HUES64 (cell line): ENCODE measurements around the gene COQ9.
"Not testable (repeated sequence)": the region's sequence is repeated elsewhere in the genome, so short reads cannot be mapped to it uniquely, and the experiment has no call there.

Experiments
- H3K27ac ChIP-seq: 2 replicates; pipeline ENCODE4 v1.7.0; 2013; ENCODE audit warnings: low read depth, low read length, inconsistent platforms
- H3K27me3 ChIP-seq: 2 replicates; pipeline ENCODE4 v1.6.1; 2013; ENCODE audit warnings: mild to moderate bottlenecking, low read length; ENCODE audit not compliant: insufficient read depth
- H3K36me3 ChIP-seq: 2 replicates; pipeline ENCODE4 v1.6.1; 2013; ENCODE audit warnings: mild to moderate bottlenecking, low read length; ENCODE audit not compliant: insufficient read depth
- H3K4me1 ChIP-seq: 2 replicates; pipeline ENCODE4 v1.6.1; 2013; ENCODE audit warnings: mild to moderate bottlenecking, low read length, moderate library complexity; ENCODE audit not compliant: insufficient read depth
- H3K4me3 ChIP-seq: 2 replicates; pipeline ENCODE4 v1.5.1; 2013; ENCODE audit warnings: mild to moderate bottlenecking, low read length, moderate library complexity
- H3K9ac ChIP-seq: 2 replicates; pipeline ENCODE4 v1.6.1; 2013; ENCODE audit warnings: mild to moderate bottlenecking, low read depth, low read length
- H3K9me3 ChIP-seq: 2 replicates; pipeline ENCODE4 v1.6.1; 2013; ENCODE audit warnings: low read depth, low read length; ENCODE audit not compliant: insufficient read depth
- WGBS: fragments of 150-250, 120-280 bp; methylation state at CpG from one replicate; pipeline ENCODE4 v1.1.7; 2013; ENCODE audit warnings: missing lambda C conversion rate; 5-methylcytosine and 5-hydroxymethylcytosine counted together

The COQ9 gene

DNA sequence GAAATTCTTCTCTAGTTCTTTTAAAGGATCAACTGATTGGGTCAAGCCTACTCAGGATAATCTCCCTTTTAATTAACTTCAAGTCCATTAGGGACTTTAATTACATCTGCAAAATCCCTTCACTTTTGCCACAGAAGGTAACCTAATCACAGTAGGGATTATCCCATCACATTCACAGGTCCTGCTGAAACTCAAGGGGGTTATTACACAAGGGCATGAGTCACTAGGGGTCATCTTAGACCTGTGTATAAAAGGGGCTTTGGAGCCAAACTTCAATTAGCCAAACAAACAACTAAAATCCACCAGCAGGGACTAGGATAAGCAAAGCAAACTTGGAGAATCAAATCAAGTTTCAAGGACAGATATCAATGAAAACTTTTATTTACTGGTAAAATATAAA, 19.5 kb upstream of the COQ9 start:
- H3K4me3 ChIP-seq: no peak overlapping the region
- no peaks in the 10 kb centered on the region for H3K9me3 ChIP-seq
- no peak overlapping the region for H3K27ac ChIP-seq
- no peaks in the 10 kb centered on the region for H3K27me3 ChIP-seq
- H3K9ac ChIP-seq: no peak overlapping the region
- no peaks in the 10 kb centered on the region for H3K4me1 ChIP-seq
- H3K36me3 ChIP-seq: peaks cover 60% of the 10 kb centered on the region

DNA sequence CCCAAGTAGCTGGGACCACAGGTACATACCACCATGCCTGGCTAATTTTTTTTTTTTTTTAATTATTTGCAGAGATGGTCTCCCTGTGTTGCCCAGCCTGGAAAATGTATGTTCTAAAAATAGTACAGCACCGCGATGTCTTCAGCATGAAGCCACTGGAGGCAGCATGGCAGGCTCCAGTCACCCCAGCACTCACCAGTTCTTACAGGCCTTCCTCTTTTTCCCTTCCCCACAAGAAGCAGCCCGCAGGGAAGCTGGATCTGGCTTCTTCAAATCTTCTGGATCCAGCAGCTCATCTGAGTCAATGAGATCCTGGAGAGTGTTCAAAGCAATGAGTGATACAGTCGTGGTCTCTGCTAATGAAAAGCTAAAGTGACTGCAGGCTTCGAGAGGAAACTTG, 16.3 kb upstream of the COQ9 start:
- WGBS: 93% methylated on average over 5 of the region's 5 CpGs
- Histone ChIP-seq H3K4me1 (no peaks in the 10 kb centered on the region), H3K27ac (no peak overlapping the region), H3K27me3 (no peaks in the 10 kb centered on the region), H3K9me3 (no peaks in the 10 kb centered on the region), H3K36me3 (peaks cover 91% of the 10 kb centered on the region), H3K4me3 (no peak overlapping the region), H3K9ac (no peak overlapping the region)

DNA sequence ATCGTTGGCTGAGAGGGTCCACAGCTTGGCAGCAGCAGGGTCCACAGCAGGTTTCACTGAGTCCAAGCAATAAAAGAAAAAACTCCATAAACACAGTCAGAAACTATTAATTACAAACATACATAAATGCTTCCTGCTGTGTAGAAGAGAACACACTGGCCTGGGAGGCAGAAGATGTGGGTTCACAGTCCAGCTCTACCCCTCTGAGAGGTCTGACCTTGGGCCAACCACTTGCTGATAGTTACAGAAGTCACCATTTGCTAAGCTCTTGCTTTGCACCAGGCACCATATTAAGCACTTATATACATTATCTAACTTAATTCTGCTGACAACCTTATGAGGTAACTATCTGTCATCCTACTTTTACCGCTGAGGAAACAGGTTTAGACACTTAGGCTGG, 14.8 kb upstream of the COQ9 start:
- no peaks in the 10 kb centered on the region for H3K4me1 ChIP-seq
- no peak overlapping the region for H3K4me3 ChIP-seq
- no peak overlapping the region for H3K27ac ChIP-seq
- 94% methylated on average over 2 of the region's 2 CpGs for WGBS
- H3K36me3 ChIP-seq: peaks cover 94% of the 10 kb centered on the region
- no peaks in the 10 kb centered on the region for H3K27me3 ChIP-seq
- no peak overlapping the region for H3K9ac ChIP-seq
- no peaks in the 10 kb centered on the region for H3K9me3 ChIP-seq

DNA sequence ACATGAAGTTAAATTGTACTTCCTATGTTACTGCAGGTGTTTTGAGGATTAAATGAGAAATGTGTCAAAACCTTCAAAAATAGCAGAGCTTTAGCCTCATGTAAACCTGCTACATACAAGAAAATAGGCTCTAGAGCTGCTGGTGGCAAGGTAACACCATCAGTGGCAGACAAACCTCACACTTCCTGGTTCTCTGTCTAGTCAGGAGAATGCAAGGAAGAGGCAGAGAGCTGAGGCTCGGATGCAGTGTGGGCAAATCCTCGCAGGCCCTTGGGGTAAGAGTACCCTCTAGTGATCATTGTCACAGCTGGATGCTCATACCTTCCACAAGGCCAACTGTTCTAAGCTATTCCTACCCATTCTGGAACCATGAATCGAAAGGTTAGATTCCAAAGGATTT, 14.3 kb upstream of the COQ9 start:
- 95% methylated on average over 3 of the region's 3 CpGs for WGBS
- Histone ChIP-seq H3K36me3 (peaks cover 95% of the 10 kb centered on the region), H3K4me1 (no peaks in the 10 kb centered on the region)

DNA sequence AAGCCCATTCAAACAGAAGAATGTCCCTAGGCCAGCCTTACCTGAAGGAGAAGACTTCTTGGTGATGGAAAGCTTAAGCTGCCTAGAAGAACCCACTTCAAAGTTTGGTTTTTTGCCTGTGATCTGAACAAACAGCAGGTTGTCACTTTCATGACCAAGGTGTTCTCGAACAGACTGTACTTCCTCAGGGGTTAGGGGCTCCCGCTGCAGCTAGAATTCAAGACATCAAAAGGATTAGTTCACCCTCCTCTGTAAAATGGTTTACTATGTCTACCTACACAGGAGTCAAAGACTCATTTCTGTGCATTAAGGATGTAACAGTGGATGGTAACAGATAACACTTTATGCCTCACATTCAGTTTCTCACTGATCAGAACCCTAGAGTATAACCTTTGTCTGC, 13.3 kb upstream of the COQ9 start:
- Histone ChIP-seq H3K27me3 (no peaks in the 10 kb centered on the region), H3K4me1 (no peaks in the 10 kb centered on the region), H3K9me3 (no peaks in the 10 kb centered on the region), H3K9ac (no peak overlapping the region), H3K27ac (no peak overlapping the region), H3K4me3 (no peak overlapping the region), H3K36me3 (peaks cover 95% of the 10 kb centered on the region)
- WGBS: 93% methylated on average over 2 of the region's 2 CpGs

More for the DNA sequence above, 14.3 kb upstream of the COQ9 start:
- Histone ChIP-seq H3K9ac (no peak overlapping the region), H3K4me3 (no peak overlapping the region), H3K27me3 (no peaks in the 10 kb centered on the region), H3K27ac (no peak overlapping the region), H3K9me3 (no peaks in the 10 kb centered on the region)

DNA sequence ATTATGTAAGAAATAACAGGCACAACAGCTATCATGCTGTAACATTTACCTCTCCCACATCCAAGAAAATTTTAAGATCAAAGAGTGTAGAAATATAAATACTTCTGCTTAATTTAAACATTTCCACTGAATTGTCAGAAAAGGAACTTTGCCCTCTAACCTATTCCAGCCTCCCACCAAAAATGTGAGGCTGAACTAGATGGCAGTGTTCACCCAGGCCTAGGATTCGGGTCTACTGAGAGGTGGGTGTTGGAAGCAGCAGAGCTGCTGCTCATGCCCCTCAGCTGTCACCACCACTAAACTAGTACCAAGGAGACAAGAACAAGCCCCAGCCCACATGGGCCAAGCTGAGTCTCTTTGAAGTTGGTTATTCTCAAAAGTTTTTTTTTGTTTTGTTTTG, 11.4 kb upstream of the COQ9 start:
- 100% methylated on average over 1 of the region's 1 CpG for WGBS
- no peak overlapping the region for H3K4me3 ChIP-seq
- H3K27ac ChIP-seq: no peak overlapping the region
- H3K4me1 ChIP-seq: no peaks in the 10 kb centered on the region
- H3K36me3 ChIP-seq: peaks cover 96% of the 10 kb centered on the region
- no peaks in the 10 kb centered on the region for H3K27me3 ChIP-seq
- H3K9ac ChIP-seq: no peak overlapping the region
- 0 out of 2 replicates have a peak, but pooled peaks cover 5% of the 10 kb centered on the region for H3K9me3 ChIP-seq

DNA sequence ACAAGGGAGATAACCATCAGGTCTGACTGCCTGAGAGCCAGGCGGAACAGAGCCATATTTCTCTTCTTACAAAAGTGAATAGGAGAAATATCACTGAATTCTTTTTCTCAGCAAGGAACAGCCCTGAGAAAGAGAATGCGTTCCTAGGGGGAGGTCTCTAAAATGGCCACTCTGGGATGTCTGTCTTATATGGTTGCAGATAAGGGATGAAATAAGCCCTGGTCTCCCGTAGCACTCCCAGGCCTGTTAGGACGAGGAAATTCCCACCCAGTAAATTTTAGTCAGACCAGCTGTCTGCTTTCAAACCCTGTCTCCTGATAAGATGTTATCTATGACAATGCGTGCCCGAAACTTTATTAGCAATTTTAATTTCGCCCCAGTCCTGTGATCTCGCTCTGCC, 7.3 kb upstream of the COQ9 start:
- H3K36me3 ChIP-seq: peaks cover 65% of the 10 kb centered on the region
- H3K4me1 ChIP-seq, H3K27ac ChIP-seq, H3K4me3 ChIP-seq, H3K27me3 ChIP-seq, H3K9ac ChIP-seq: not testable (repeated sequence)
- WGBS: 96% methylated on average over 7 of the region's 8 CpGs
- H3K9me3 ChIP-seq: peaks cover 13% of the 10 kb centered on the region; the same call in 1 of the 2 replicates

DNA sequence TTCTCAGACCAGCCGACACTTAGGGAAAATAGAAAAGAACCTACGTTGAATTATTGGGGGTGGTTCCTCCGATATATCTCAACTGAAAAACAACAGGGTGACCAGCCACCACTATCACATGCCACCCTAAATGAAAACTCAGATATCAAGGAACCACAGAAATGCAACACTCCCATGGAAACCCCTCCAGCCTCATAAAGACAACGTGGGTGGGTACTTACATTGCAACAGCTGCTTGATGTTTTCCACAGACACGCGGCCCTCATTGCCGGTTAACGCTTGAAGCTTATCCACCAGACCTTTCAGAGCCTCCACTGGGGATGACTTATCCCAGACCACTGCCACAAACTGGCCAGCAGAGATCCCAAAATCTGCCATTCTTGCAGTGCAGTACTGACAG, 6.7 kb upstream of the COQ9 start:
- 98% methylated on average over 8 of the region's 8 CpGs for WGBS
- peaks cover 59% of the 10 kb centered on the region for H3K36me3 ChIP-seq
- H3K4me1 ChIP-seq: not testable (repeated sequence)

DNA sequence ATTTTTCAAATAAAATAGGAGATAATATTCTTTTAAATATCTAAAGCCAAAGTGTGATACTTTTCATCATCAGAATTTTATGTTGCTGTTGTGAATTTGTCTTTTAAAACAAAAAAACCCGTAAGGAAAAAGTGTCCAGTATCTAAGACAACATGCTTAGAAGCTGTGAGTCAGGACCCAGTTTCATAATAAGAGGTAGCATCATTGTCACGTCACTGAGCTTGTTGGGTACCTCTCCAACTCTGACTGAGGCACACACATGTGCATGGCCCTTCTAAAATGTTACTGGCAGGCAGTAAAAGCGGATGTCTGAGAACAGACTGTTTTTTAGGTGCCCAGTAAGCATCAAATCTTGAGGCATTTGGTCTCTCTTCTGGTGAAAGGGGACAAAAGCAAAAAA, 2.6 kb upstream of the COQ9 start:
- WGBS: 93% methylated on average over 3 of the region's 3 CpGs
- Histone ChIP-seq H3K36me3 (peaks cover 20% of the 10 kb centered on the region), H3K9ac (no peak overlapping the region), H3K4me1 (no peaks in the 10 kb centered on the region; the same call in 1 of the 2 replicates), H3K4me3 (no peak overlapping the region), H3K27me3 (no peaks in the 10 kb centered on the region), H3K9me3 (peaks cover 13% of the 10 kb centered on the region; the same call in 1 of the 2 replicates), H3K27ac (no peak overlapping the region)

More for the DNA sequence above, 6.7 kb upstream of the COQ9 start:
- not testable (repeated sequence) for H3K27ac ChIP-seq, H3K4me3 ChIP-seq, H3K9ac ChIP-seq, H3K27me3 ChIP-seq
- peaks cover 13% of the 10 kb centered on the region; the same call in 1 of the 2 replicates for H3K9me3 ChIP-seq

DNA sequence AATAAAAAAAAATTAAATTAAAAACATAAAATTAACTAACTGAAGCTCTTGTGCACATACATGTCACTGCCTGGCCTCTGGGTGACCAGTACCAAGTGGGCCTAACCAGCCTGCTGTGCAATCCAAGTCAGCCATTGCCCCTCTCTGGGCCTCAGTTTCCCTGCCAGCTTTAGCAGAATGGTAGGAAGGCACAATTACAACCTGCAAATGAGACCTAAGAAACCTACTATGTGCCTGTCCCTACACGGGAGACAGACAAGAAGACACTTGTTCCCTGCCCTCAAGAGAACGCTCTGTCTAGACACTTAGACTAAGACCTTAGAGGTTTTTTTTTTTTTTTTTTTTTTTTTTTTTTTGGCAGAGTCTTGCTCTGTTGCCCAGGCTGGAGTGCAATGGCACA, 1.8 kb upstream of the COQ9 start:
- no peaks in the 10 kb centered on the region for H3K27me3 ChIP-seq
- WGBS: 97% methylated on average over 2 of the region's 2 CpGs
- peaks cover 11% of the 10 kb centered on the region; the same call in 1 of the 2 replicates for H3K9me3 ChIP-seq
- no peaks in the 10 kb centered on the region; the same call in 1 of the 2 replicates for H3K4me1 ChIP-seq
- no peak overlapping the region for H3K4me3 ChIP-seq
- no peak overlapping the region for H3K9ac ChIP-seq
- peaks cover 14% of the 10 kb centered on the region for H3K36me3 ChIP-seq
- H3K27ac ChIP-seq: no peak overlapping the region

DNA sequence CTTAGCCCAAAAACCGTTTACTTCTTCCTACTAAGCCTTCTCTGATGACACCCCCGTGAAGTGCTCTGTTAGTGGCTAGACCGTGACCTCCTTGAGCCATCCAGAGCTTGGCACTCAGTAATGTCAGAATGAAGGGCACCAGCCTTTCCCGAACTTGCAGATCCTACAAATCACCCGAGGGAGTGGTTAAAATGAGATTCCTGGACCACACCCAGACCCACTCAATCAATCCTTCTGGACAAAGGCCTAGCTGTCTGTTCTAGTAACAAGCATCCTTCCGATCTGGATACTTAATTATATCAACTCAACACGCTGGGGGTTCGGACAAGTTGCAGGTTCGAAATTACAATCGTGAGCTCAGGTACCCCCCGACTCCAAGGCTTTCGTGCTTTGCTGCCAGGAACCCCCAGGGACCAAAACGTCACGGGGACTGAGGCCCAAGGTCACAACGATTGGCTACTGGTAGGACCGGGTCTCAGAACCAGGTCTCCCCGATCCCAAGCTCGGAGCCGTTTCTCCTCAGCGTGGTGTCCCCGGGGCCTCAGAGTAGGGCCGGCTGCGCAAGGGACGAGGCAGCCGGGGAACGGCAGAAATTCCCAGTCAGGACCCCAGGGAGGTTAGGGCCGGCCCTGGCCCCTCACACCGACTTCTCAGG, 621 bp upstream of the COQ9 start:
- H3K9ac ChIP-seq: peak overlapping the region; percentile 91
- H3K4me1 ChIP-seq: no peaks in the 10 kb centered on the region; the same call in 1 of the 2 replicates
- peak overlapping the region; percentile 67 for H3K27ac ChIP-seq
- peak overlapping the region; percentile 88 for H3K4me3 ChIP-seq
- peaks cover 13% of the 10 kb centered on the region for H3K36me3 ChIP-seq
- no peaks in the 10 kb centered on the region for H3K27me3 ChIP-seq
- WGBS: 6% methylated on average over 28 of the region's 28 CpGs
- 0 out of 2 replicates have a peak, but pooled peaks cover 3% of the 10 kb centered on the region for H3K9me3 ChIP-seq

DNA sequence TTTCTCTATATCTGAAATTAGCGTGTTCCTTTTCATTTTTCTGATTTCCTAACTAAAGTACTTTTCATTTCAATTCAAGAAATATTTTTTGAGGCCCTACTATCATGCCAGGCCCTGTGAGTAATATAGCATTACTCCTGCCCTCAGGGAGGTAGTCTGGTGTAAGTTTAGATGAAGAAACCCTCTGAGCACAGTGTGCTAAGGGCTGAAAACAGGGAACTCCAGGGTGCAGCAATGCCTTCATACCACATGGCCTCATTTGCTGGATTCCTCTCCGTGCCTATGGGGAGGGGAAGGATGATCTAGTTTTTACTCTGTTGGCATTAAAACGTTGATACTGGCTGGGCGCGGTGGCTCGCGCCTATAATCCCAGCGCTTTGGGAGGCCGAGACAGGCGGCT, 4.7 kb downstream of the COQ9 start:
- H3K4me3 ChIP-seq: no peak overlapping the region
- H3K4me1 ChIP-seq: no peaks in the 10 kb centered on the region
- no peaks in the 10 kb centered on the region for H3K27me3 ChIP-seq
- no peak overlapping the region for H3K27ac ChIP-seq
- 96% methylated on average over 10 of the region's 10 CpGs for WGBS
- H3K9ac ChIP-seq: no peak overlapping the region
- H3K36me3 ChIP-seq: peaks cover 58% of the 10 kb centered on the region
- H3K9me3 ChIP-seq: no peaks in the 10 kb centered on the region
